ENCODE results near the gene NEO1. TPM values are rescaled to one million over a fixed set of nuclear protein-coding genes. Genes with fewer than 3 reads are reported as not detected.
A peak's percentile ranks its signal among the peaks of the same experiment; 100 is the strongest.

The NEO1 gene
- total RNA-seq, 1 donor: 55.4 TPM

- no peak overlapping the region for H3K27ac ChIP-seq (ENCODE audit: low read depth, low read length)
- H3K79me2 ChIP-seq (ENCODE audit: insufficient read depth, low read length): no peaks in the 10 kb centered on the region
- H3K36me3 ChIP-seq (ENCODE audit: insufficient read depth, low read length): no peaks in the 10 kb centered on the region
- no peaks in the 10 kb centered on the region for H4K20me1 ChIP-seq (ENCODE audit: insufficient read depth, low read length)
- peak; percentile 65 for DNase-seq (ENCODE audit: insufficient read length, low spot score, missing footprints)
- peaks cover 11% of the 10 kb centered on the region for H3K27me3 ChIP-seq (ENCODE audit: insufficient read depth, low read length)
- H3K4me2 ChIP-seq (ENCODE audit: insufficient read depth, low read length): no peak overlapping the region
- no peaks in the 10 kb centered on the region for H3K4me1 ChIP-seq (ENCODE audit: insufficient read depth, low read length)
- TF ChIP-seq CTCF (IDR thresholded peaks at IDR 0.05; ENCODE audit: extremely low read depth, low read depth, low read length): no peak
- H2AFZ ChIP-seq (ENCODE audit: low read length): no peak overlapping the region
- H3K9me3 ChIP-seq (ENCODE audit: low read depth, low read length): no peaks in the 10 kb centered on the region
- H3K4me3 ChIP-seq (ENCODE audit: insufficient read depth, low read length): no peak overlapping the region
Measured at GRCh38 chr15:73323374-73323955, 271.2 kb downstream of the NEO1 start.

GRCh38 chr15:73323956-73324355 lies 271.7 kb downstream of the NEO1 start:
- Histone ChIP-seq H3K27ac (ENCODE audit: low read depth, low read length) (no peak overlapping the region), H3K36me3 (ENCODE audit: insufficient read depth, low read length) (no peaks in the 10 kb centered on the region), H3K9me3 (ENCODE audit: low read depth, low read length) (no peaks in the 10 kb centered on the region), H3K4me1 (ENCODE audit: insufficient read depth, low read length) (no peaks in the 10 kb centered on the region), H3K4me2 (ENCODE audit: insufficient read depth, low read length) (no peak overlapping the region), H3K4me3 (ENCODE audit: insufficient read depth, low read length) (no peak overlapping the region), H3K79me2 (ENCODE audit: insufficient read depth, low read length) (no peaks in the 10 kb centered on the region), H3K27me3 (ENCODE audit: insufficient read depth, low read length) (peaks cover 11% of the 10 kb centered on the region), H2AFZ (ENCODE audit: low read length) (no peak overlapping the region), H4K20me1 (ENCODE audit: insufficient read depth, low read length) (no peaks in the 10 kb centered on the region)
- peak; percentile 81 for DNase-seq (ENCODE audit: insufficient read length, low spot score, missing footprints)
- no peak for TF ChIP-seq CTCF (IDR thresholded peaks at IDR 0.05; ENCODE audit: extremely low read depth, low read depth, low read length)

GRCh38 chr15:73324496-73325170 lies 272.4 kb downstream of the NEO1 start:
- Histone ChIP-seq H3K79me2 (ENCODE audit: insufficient read depth, low read length) (no peaks in the 10 kb centered on the region), H3K27me3 (ENCODE audit: insufficient read depth, low read length) (peaks cover 6% of the 10 kb centered on the region), H4K20me1 (ENCODE audit: insufficient read depth, low read length) (no peaks in the 10 kb centered on the region), H3K4me1 (ENCODE audit: insufficient read depth, low read length) (no peaks in the 10 kb centered on the region), H2AFZ (ENCODE audit: low read length) (no peak overlapping the region), H3K9me3 (ENCODE audit: low read depth, low read length) (no peaks in the 10 kb centered on the region), H3K36me3 (ENCODE audit: insufficient read depth, low read length) (no peaks in the 10 kb centered on the region), H3K4me3 (ENCODE audit: insufficient read depth, low read length) (no peak overlapping the region), H3K27ac (ENCODE audit: low read depth, low read length) (no peak overlapping the region), H3K4me2 (ENCODE audit: insufficient read depth, low read length) (no peak overlapping the region)
- TF ChIP-seq CTCF (IDR thresholded peaks at IDR 0.05; ENCODE audit: extremely low read depth, low read depth, low read length): no peak
- DNase-seq (ENCODE audit: insufficient read length, low spot score, missing footprints): peak; percentile 87

GRCh38 chr15:73325191-73325861 lies 273.1 kb downstream of the NEO1 start:
- H3K79me2 ChIP-seq (ENCODE audit: insufficient read depth, low read length): no peaks in the 10 kb centered on the region
- H3K4me3 ChIP-seq (ENCODE audit: insufficient read depth, low read length): no peak overlapping the region
- H3K27me3 ChIP-seq (ENCODE audit: insufficient read depth, low read length): peaks cover 5% of the 10 kb centered on the region
- no peaks in the 10 kb centered on the region for H3K9me3 ChIP-seq (ENCODE audit: low read depth, low read length)
- no peak overlapping the region for H3K4me2 ChIP-seq (ENCODE audit: insufficient read depth, low read length)
- DNase-seq (ENCODE audit: insufficient read length, low spot score, missing footprints): peak; percentile 88
- no peaks in the 10 kb centered on the region for H3K4me1 ChIP-seq (ENCODE audit: insufficient read depth, low read length)
- H3K27ac ChIP-seq (ENCODE audit: low read depth, low read length): no peak overlapping the region
- no peaks in the 10 kb centered on the region for H3K36me3 ChIP-seq (ENCODE audit: insufficient read depth, low read length)
- no peak for TF ChIP-seq CTCF (IDR thresholded peaks at IDR 0.05; ENCODE audit: extremely low read depth, low read depth, low read length)
- H2AFZ ChIP-seq (ENCODE audit: low read length): no peak overlapping the region
- H4K20me1 ChIP-seq (ENCODE audit: insufficient read depth, low read length): no peaks in the 10 kb centered on the region

All from osteoblast (primary cell).